ENCODE measurements around the gene CCDC61. TPM values are rescaled to one million over a fixed set of nuclear protein-coding genes. Genes with fewer than 3 reads are reported as not detected.

CCDC61 gene
- total and polyA plus RNA-seq, 2 of the 8 experiments (the other 6 are each of a cell fraction or from before 2014, with no cell fraction given) = 7.8 to 17.4 TPM

- WGBS, 2 experiments (ENCODE audit: extremely low coverage in 1 of 2, insufficient coverage in 1 of 2, insufficient read length in 1 of 2, insufficient replicate concordance in 2 of 2, low coverage in 1 of 2, low lambda C conversion rate in 2 of 2, missing lambda C conversion rate in 1 of 2) = 2% methylated on average over 42 of the region's 43 CpGs; no CpG with 5 or more reads in 1 of the 2 experiments
- Histone ChIP-seq H4K91ac (replicated peaks; ENCODE audit: insufficient read length, low read length) (no peak overlapping the region), H3K56ac (replicated peaks; ENCODE audit: insufficient read length, low read depth, low read length) (no peak overlapping the region), H3K23me2 (ENCODE audit: low read depth, low read length) (peaks cover 6% of the 10 kb centered on the region), H3K27ac (ENCODE audit: low read depth, low read length) (peak overlapping the region; percentile 53), H3K4me3 (ENCODE audit: extremely low read depth in 1 of 4, insufficient read depth in 2 of 4, low read depth in 3 of 4, low read length in 4 of 4) (peak overlapping the region; percentile 55 to 75 (median 71)), H3K23ac (ENCODE audit: insufficient read length) (no peak overlapping the region), H2BK5ac (ENCODE audit: low read depth, low read length) (peak overlapping the region; percentile 68), H3K9me3 (ENCODE audit: insufficient read depth in 2 of 2, low read depth in 1 of 2, low read length in 1 of 2) (no peaks in the 10 kb centered on the region), H3K36me3 (ENCODE audit: control insufficient read depth in 2 of 4, insufficient read depth in 4 of 4, low read length in 3 of 4) (no peaks in the 10 kb centered on the region), H3K79me2 (ENCODE audit: control insufficient read depth in 1 of 2, insufficient read depth in 2 of 2, low read length in 2 of 2) (no peaks in the 10 kb centered on the region), H3K4ac (replicated peaks; ENCODE audit: insufficient read length, low read depth, low read length) (no peak overlapping the region), H2AFZ (ENCODE audit: low read length) (peak overlapping the region; percentile 93; the same call in 1 of the 2 replicates), H3K9ac (replicated peaks in 1 of 4; ENCODE audit: extremely low read depth in 1 of 4, low read depth in 3 of 4, low read length in 3 of 4) (0 out of 7 replicates have a peak overlapping the region, but pooled peaks of 2 of the 4 experiments have one; percentile 3 to 34), H2BK15ac (ENCODE audit: low read length) (no peak overlapping the region), H4K5ac (ENCODE audit: insufficient read length, low read depth, low read length) (peak overlapping the region; percentile 46), H4K20me1 (replicated peaks in 1 of 2; ENCODE audit: control insufficient read depth in 1 of 2, insufficient read depth in 2 of 2, low read length in 2 of 2) (peaks cover 0 to 2% of the 10 kb centered on the region in 2 experiments), H4K8ac (ENCODE audit: extremely low read depth, insufficient read depth, low read length) (no peak overlapping the region), H2BK120ac (replicated peaks; ENCODE audit: low read depth, low read length) (no peak overlapping the region), H2AK5ac (ENCODE audit: low read depth, low read length) (no peak overlapping the region), H3K18ac (ENCODE audit: extremely low read depth, low read length) (no peak overlapping the region; the same call in 1 of the 2 replicates), H3K79me1 (ENCODE audit: low read depth, low read length) (no peaks in the 10 kb centered on the region), H3K4me2 (ENCODE audit: insufficient read depth in 1 of 2, low read depth in 2 of 2, low read length in 2 of 2) (peak overlapping the region; percentile 87 to 94), H2BK12ac (ENCODE audit: low read depth, low read length) (no peak overlapping the region; the same call in 1 of the 2 replicates), H3K27me3 (replicated peaks in 1 of 4; ENCODE audit: control insufficient read depth in 3 of 4, extremely low read depth in 1 of 4, insufficient read depth in 3 of 4, low read length in 3 of 4) (no peaks in the 10 kb centered on the region), H3K14ac (ENCODE audit: insufficient read length) (no peak overlapping the region), H2BK20ac (ENCODE audit: low read length) (no peak overlapping the region), H3K4me1 (replicated peaks in 1 of 4; ENCODE audit: control insufficient read depth in 3 of 4, insufficient read depth in 4 of 4, low read length in 3 of 4) (peaks cover 0 to 3% (median 0%) of the 10 kb centered on the region in 4 experiments; a peak in 3 of 7 replicates)
- DNase-seq (ENCODE audit: low read depth in 1 of 2, low spot score in 2 of 2) (peak; percentile 81 to 96), FAIRE-seq (peak; percentile 65)
- POLR2A ChIA-PET (ENCODE audit: partially characterized antibody) = interaction anchor here (0.6 to 3.5 kb wide), 12 partner anchors 8 to 160 kb away, joined by 3 to 18 read pairs (median 3); partner anchors contain the start of genes DMWD, MYPOP and NOVA2
- CTCF ChIA-PET (ENCODE audit: partially characterized antibody) = interaction anchor here (0.6 to 2.2 kb wide), 8 partner anchors 9 to 393 kb away, joined by 3 to 7 read pairs (median 4); partner anchors contain the start of gene CCDC61
- no peak for TF ChIP-seq CTBP2 (IDR thresholded peaks at IDR 0.05; ENCODE audit: borderline replicate concordance, insufficient read depth, insufficient read length, low read length)
- TF ChIP-seq E2F6 (IDR thresholded peaks at IDR 0.05) = peak; percentile 49; the same call in 1 of the 2 replicates
- TF ChIP-seq ZNF274 (IDR thresholded peaks at IDR 0.05; ENCODE audit: borderline replicate concordance, extremely low read depth, low read length) = no peak
- 0 out of 2 replicates have a peak, but pooled peaks have one; percentile 48 for TF ChIP-seq EGR1 (IDR thresholded peaks at IDR 0.05; ENCODE audit: borderline replicate concordance, low read depth, low read length)
- TF ChIP-seq RBBP5 (IDR thresholded peaks at IDR 0.05; ENCODE audit: borderline replicate concordance, low read depth, low read length) = 0 out of 2 replicates have a peak, but pooled peaks have one; percentile 48
- TF ChIP-seq YY1 (IDR thresholded peaks at IDR 0.05; ENCODE audit: low read depth, low read length) = peak; percentile 62; the same call in 1 of the 2 replicates
- no peak for TF ChIP-seq CBX8 (IDR thresholded peaks at IDR 0.05; ENCODE audit: borderline replicate concordance, low read depth, low read length)
- TF ChIP-seq BACH1 (IDR thresholded peaks at IDR 0.05; ENCODE audit: low read length) = no peak
- TF ChIP-seq TBP (IDR thresholded peaks at IDR 0.05; ENCODE audit: low read depth, low read length) = no peak
- peak; percentile 96 for TF ChIP-seq ASH2L (IDR thresholded peaks at IDR 0.05; ENCODE audit: low read length)
Measured at GRCh38 chr19:45952686-45953505, 42.4 kb upstream of the CCDC61 start.

All from H1 (cell line).